ENCODE data around the gene TRAM2.
"Not testable (repeated sequence)": the region's sequence is repeated elsewhere in the genome, so short reads cannot be mapped to it uniquely, and the experiment has no call there.

Gene TRAM2

GRCh38 chr6:52474173-52474572 lies 102.7 kb downstream of the TRAM2 start:
- H3K4me1 ChIP-seq (ENCODE audit: control insufficient read depth in 1 of 2, insufficient read depth in 2 of 2, low read length in 2 of 2): no peaks in the 10 kb centered on the region
- no peaks in the 10 kb centered on the region for H3K36me3 ChIP-seq (ENCODE audit: control insufficient read depth in 1 of 2, insufficient read depth in 2 of 2, low read length in 2 of 2)
- no peak overlapping the region for H3K4me3 ChIP-seq (ENCODE audit: low read depth in 1 of 2, low read length in 2 of 2)

GRCh38 chr6:52461194-52461593 lies 115.7 kb downstream of the TRAM2 start:
- H3K27me3 ChIP-seq (ENCODE audit: low read depth, low read length); H3K36me3 ChIP-seq (ENCODE audit: control insufficient read depth in 1 of 2, insufficient read depth in 2 of 2, low read length in 2 of 2); H3K4me3 ChIP-seq (ENCODE audit: low read depth in 1 of 2, low read length in 2 of 2); H3K9me3 ChIP-seq (ENCODE audit: control insufficient read depth in 1 of 2, low read length in 2 of 2); H3K27ac ChIP-seq (ENCODE audit: low read length); H3K4me1 ChIP-seq (ENCODE audit: control insufficient read depth in 1 of 2, insufficient read depth in 2 of 2, low read length in 2 of 2): not testable (repeated sequence)

More at GRCh38 chr6:52474173-52474572, 102.7 kb downstream of the TRAM2 start:
- Histone ChIP-seq H3K27ac (ENCODE audit: low read length) (no peak overlapping the region), H3K27me3 (ENCODE audit: low read depth, low read length) (no peaks in the 10 kb centered on the region), H3K9me3 (ENCODE audit: control insufficient read depth in 1 of 2, low read length in 2 of 2) (no peaks in the 10 kb centered on the region)

GRCh38 chr6:52457096-52457495 lies 119.8 kb downstream of the TRAM2 start:
- no peaks in the 10 kb centered on the region for H3K9me3 ChIP-seq (ENCODE audit: control insufficient read depth in 1 of 2, low read length in 2 of 2)
- H3K36me3 ChIP-seq (ENCODE audit: control insufficient read depth in 1 of 2, insufficient read depth in 2 of 2, low read length in 2 of 2): no peaks in the 10 kb centered on the region
- H3K4me3 ChIP-seq (ENCODE audit: low read depth in 1 of 2, low read length in 2 of 2): no peak overlapping the region
- no peak overlapping the region for H3K27ac ChIP-seq (ENCODE audit: low read length)
- H3K4me1 ChIP-seq (ENCODE audit: control insufficient read depth in 1 of 2, insufficient read depth in 2 of 2, low read length in 2 of 2): no peaks in the 10 kb centered on the region
- no peaks in the 10 kb centered on the region for H3K27me3 ChIP-seq (ENCODE audit: low read depth, low read length)

GRCh38 chr6:52454556-52454955 lies 122.3 kb downstream of the TRAM2 start:
- no peak overlapping the region for H3K27ac ChIP-seq (ENCODE audit: low read length)
- H3K27me3 ChIP-seq (ENCODE audit: low read depth, low read length): no peaks in the 10 kb centered on the region
- peaks cover 0 to 8% of the 10 kb centered on the region in 2 donors for H3K9me3 ChIP-seq (ENCODE audit: control insufficient read depth in 1 of 2, low read length in 2 of 2)
- H3K36me3 ChIP-seq (ENCODE audit: control insufficient read depth in 1 of 2, insufficient read depth in 2 of 2, low read length in 2 of 2): no peaks in the 10 kb centered on the region
- H3K4me3 ChIP-seq (ENCODE audit: low read depth in 1 of 2, low read length in 2 of 2): no peak overlapping the region
- H3K4me1 ChIP-seq (ENCODE audit: control insufficient read depth in 1 of 2, insufficient read depth in 2 of 2, low read length in 2 of 2): no peaks in the 10 kb centered on the region
